ENCODE results near the gene SYNPO2. TPM values are rescaled to one million over a fixed set of nuclear protein-coding genes. Genes with fewer than 3 reads are reported as not detected.

The SYNPO2 gene
- total RNA-seq, 1 experiment from 2014 or later = 0.93 TPM

- CTCF ChIA-PET = no interaction called here
These were observed 16.5 kb upstream of the SYNPO2 start for GRCh38 chr4:118872181-118872580.

More at GRCh38 chr4:118872181-118872580, 16.5 kb upstream of the SYNPO2 start:
- ATAC-seq (no peak), DNase-seq (ENCODE audit: low read depth, low spot score) (no peak)
- POLR2A ChIA-PET = no interaction called here
- RAD21 ChIA-PET (ENCODE audit: low non-redundant PET in 1 of 2, low total read pairs in 2 of 2, uncharacterized antibody in 2 of 2, unreplicated experiment in 2 of 2) = no interaction called here
- TF ChIP-seq ZNF274 (IDR thresholded peaks at IDR 0.05; ENCODE audit: low read depth, low read length) (no peak), SP1 (IDR thresholded peaks at IDR 0.05; ENCODE audit: low read depth) (no peak), SRF (IDR thresholded peaks at IDR 0.05; ENCODE audit: low read depth) (no peak), POLR2AphosphoS5 (IDR thresholded peaks at IDR 0.05; ENCODE audit: low read depth, low read length) (no peak), CEBPB (IDR thresholded peaks at IDR 0.05; ENCODE audit: low read depth) (no peak), ZFX (IDR thresholded peaks at IDR 0.05) (no peak), YY1 (IDR thresholded peaks at IDR 0.05; ENCODE audit: extremely low read depth, insufficient replicate concordance, low read depth, low read length) (no peak), TCF7L2 (IDR thresholded peaks at IDR 0.05; ENCODE audit: borderline replicate concordance, extremely low read depth, insufficient read depth, insufficient read length) (no peak), CBX3 (IDR thresholded peaks at IDR 0.05; ENCODE audit: low read depth) (no peak), ATF3 (IDR thresholded peaks at IDR 0.05) (no peak)
- TF ChIP-seq, protein P1, sequence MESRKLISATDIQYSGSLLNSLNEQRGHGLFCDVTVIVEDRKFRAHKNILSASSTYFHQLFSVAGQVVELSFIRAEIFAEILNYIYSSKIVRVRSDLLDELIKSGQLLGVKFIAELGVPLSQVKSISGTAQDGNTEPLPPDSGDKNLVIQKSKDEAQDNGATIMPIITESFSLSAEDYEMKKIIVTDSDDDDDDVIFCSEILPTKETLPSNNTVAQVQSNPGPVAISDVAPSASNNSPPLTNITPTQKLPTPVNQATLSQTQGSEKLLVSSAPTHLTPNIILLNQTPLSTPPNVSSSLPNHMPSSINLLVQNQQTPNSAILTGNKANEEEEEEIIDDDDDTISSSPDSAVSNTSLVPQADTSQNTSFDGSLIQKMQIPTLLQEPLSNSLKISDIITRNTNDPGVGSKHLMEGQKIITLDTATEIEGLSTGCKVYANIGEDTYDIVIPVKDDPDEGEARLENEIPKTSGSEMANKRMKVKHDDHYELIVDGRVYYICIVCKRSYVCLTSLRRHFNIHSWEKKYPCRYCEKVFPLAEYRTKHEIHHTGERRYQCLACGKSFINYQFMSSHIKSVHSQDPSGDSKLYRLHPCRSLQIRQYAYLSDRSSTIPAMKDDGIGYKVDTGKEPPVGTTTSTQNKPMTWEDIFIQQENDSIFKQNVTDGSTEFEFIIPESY (IDR thresholded peaks at IDR 0.05; ENCODE audit: extremely low read depth, insufficient replicate concordance, low read length) = no peak
- TF ChIP-seq, protein P2, sequence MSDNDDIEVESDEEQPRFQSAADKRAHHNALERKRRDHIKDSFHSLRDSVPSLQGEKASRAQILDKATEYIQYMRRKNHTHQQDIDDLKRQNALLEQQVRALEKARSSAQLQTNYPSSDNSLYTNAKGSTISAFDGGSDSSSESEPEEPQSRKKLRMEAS (IDR thresholded peaks at IDR 0.05) = no peak
- TF ChIP-seq, protein P3, sequence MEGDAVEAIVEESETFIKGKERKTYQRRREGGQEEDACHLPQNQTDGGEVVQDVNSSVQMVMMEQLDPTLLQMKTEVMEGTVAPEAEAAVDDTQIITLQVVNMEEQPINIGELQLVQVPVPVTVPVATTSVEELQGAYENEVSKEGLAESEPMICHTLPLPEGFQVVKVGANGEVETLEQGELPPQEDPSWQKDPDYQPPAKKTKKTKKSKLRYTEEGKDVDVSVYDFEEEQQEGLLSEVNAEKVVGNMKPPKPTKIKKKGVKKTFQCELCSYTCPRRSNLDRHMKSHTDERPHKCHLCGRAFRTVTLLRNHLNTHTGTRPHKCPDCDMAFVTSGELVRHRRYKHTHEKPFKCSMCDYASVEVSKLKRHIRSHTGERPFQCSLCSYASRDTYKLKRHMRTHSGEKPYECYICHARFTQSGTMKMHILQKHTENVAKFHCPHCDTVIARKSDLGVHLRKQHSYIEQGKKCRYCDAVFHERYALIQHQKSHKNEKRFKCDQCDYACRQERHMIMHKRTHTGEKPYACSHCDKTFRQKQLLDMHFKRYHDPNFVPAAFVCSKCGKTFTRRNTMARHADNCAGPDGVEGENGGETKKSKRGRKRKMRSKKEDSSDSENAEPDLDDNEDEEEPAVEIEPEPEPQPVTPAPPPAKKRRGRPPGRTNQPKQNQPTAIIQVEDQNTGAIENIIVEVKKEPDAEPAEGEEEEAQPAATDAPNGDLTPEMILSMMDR (IDR thresholded peaks at IDR 0.05 in 2 of 3, conservative IDR thresholded peaks at IDR 0.05 in 1 of 3; ENCODE audit: borderline replicate concordance in 1 of 3, insufficient read depth in 1 of 3, low read depth in 2 of 3, low read length in 2 of 3) = no peak
- Histone ChIP-seq H2AFZ (ENCODE audit: low read depth, low read length, poor library complexity, severe bottlenecking) (no peak overlapping the region), H4K20me1 (ENCODE audit: insufficient read depth) (no peaks in the 10 kb centered on the region), H3K79me2 (ENCODE audit: insufficient read depth, low read length) (no peaks in the 10 kb centered on the region), H3K4me2 (ENCODE audit: low read length) (no peak overlapping the region), H3K27ac (ENCODE audit: low read depth, low read length) (no peak overlapping the region), H3K9me2 (ENCODE audit: insufficient read depth) (no peaks in the 10 kb centered on the region), H3K9ac (ENCODE audit: low read length) (no peak overlapping the region), H3K4me1 (ENCODE audit: control insufficient read depth in 1 of 2, insufficient read depth in 2 of 2, low read length in 2 of 2) (no peaks in the 10 kb centered on the region), H3K36me3 (ENCODE audit: control insufficient read depth in 1 of 2, insufficient read depth in 2 of 2, low read length in 2 of 2) (no peaks in the 10 kb centered on the region), H3K4me3 (replicated peaks in 1 of 2; ENCODE audit: low read depth in 1 of 2, low read length in 2 of 2) (no peak overlapping the region), H3K9me3 (ENCODE audit: control insufficient read depth in 1 of 2, insufficient read depth in 1 of 2, low read depth in 1 of 2, low read length in 2 of 2) (no peaks in the 10 kb centered on the region), H3K27me3 (ENCODE audit: insufficient read depth, low read length) (no peaks in the 10 kb centered on the region)
- BruUV-seq (replicated peaks) = no TSS peak
- intact Hi-C loops (cut with micrococcal nuclease) = no loop called here
